Esophagus muscularis mucosa (tissue), 3 donors: ENCODE measurements around the gene ZBTB7B.

Source experiments
- POLR2A ChIP-seq: fragments of 450-650 bp; IDR thresholded peaks from one replicate; pipeline ENCODE4 v1.6.1; 2017; ENCODE audit warnings: antibody characterized with exemption, moderate library complexity, mild to moderate bottlenecking, low read depth
- POLR2AphosphoS5 ChIP-seq, 2 donors: sonication (generic); formaldehyde crosslinking; IDR thresholded peaks; one replicate each; pipeline ENCODE4 v1.6.1; 2017; ENCODE audit warnings: antibody characterized with exemption in 2 of 2
- TF ChIP-seq, protein P1 (sequence below), 3 experiments: fragments of 200-600 bp in 2 of 3; fragments of 450-650 bp in 1 of 3; sonication (generic) in 2 of 3; IDR thresholded peaks; one replicate each; pipeline ENCODE4 v1.5.1; 2017 to 2019; ENCODE audit warnings: antibody characterized with exemption in 3 of 3, mild to moderate bottlenecking in 2 of 3, moderate library complexity in 1 of 3

DNA sequence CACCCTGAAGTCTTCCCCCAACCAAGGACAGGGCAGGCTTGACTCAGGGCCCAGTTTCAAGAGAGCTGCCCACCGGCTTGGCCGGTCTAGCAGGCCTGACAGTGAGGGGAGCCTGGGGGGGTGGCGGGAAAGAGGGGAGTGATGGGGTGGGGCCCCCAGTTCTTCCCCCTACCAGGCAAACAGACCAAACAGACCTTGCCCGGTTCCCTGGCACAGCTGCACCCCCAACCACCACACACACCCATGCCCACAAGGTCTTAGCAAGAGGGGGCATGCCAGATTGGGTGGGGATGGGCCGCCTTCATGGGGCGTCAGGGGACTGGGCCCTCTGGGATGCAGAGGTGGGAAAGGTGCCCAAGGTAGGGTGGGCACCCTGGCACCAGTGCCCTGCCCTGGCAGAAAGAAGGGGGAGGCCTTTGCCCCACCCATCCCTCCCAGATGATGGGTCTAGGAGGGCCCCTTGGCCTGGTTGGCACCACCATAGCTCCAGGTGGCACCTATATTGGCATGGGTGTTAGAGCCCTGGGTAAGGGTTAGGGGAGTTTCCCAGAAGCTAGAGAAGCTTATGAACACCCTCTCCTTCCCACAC is 8.9 kb downstream of the ZBTB7B start:
- TF ChIP-seq, protein P1, sequence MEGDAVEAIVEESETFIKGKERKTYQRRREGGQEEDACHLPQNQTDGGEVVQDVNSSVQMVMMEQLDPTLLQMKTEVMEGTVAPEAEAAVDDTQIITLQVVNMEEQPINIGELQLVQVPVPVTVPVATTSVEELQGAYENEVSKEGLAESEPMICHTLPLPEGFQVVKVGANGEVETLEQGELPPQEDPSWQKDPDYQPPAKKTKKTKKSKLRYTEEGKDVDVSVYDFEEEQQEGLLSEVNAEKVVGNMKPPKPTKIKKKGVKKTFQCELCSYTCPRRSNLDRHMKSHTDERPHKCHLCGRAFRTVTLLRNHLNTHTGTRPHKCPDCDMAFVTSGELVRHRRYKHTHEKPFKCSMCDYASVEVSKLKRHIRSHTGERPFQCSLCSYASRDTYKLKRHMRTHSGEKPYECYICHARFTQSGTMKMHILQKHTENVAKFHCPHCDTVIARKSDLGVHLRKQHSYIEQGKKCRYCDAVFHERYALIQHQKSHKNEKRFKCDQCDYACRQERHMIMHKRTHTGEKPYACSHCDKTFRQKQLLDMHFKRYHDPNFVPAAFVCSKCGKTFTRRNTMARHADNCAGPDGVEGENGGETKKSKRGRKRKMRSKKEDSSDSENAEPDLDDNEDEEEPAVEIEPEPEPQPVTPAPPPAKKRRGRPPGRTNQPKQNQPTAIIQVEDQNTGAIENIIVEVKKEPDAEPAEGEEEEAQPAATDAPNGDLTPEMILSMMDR (IDR thresholded peaks at IDR 0.05), result no peak
- TF ChIP-seq POLR2A (no peak), POLR2AphosphoS5 (IDR thresholded peaks at IDR 0.05) (no peak)
